H9 (cell line): ENCODE results near the gene B4GALNT4. TPM values are rescaled to one million over a fixed set of nuclear protein-coding genes. Genes with fewer than 3 reads are reported as not detected.

Experiments
- DNase-seq: peaks from one replicate; pipeline ENCODE4 v3.0.0-alpha.2; 2017
- H2AFZ ChIP-seq: one replicate; pipeline ENCODE4 v1.6.1; 2013; ENCODE audit warnings: mild to moderate bottlenecking, low read length, control low read depth, moderate library complexity
- H2AK5ac ChIP-seq: 2 replicates; pipeline ENCODE4 v1.6.1; 2013; ENCODE audit warnings: low read length, control low read depth, mixed read lengths; ENCODE audit not compliant: insufficient read length
- H2BK120ac ChIP-seq: one replicate; pipeline ENCODE4 v1.6.1; 2013; ENCODE audit warnings: low read depth, mild to moderate bottlenecking, low read length, control low read depth, inconsistent platforms; ENCODE audit not compliant: poor library complexity, severe bottlenecking
- H2BK12ac ChIP-seq: 2 replicates; pipeline ENCODE4 v1.6.1; 2013; ENCODE audit warnings: low read length, control low read depth, mixed read lengths, low read depth; ENCODE audit not compliant: insufficient read length
- H2BK15ac ChIP-seq: 2 replicates; pipeline ENCODE4 v1.6.1; 2013; ENCODE audit warnings: low read depth, low read length, control low read depth
- H2BK20ac ChIP-seq: one replicate; pipeline ENCODE4 v1.6.1; 2013; ENCODE audit warnings: low read depth, mild to moderate bottlenecking, low read length, control low read depth, inconsistent platforms; ENCODE audit not compliant: poor library complexity, severe bottlenecking
- H2BK5ac ChIP-seq: 2 replicates; pipeline ENCODE4 v1.6.1; 2013; ENCODE audit warnings: low read length, control low read depth, mixed read lengths; ENCODE audit not compliant: insufficient read length
- H3K14ac ChIP-seq: 2 replicates; pipeline ENCODE4 v1.6.1; 2013; ENCODE audit warnings: low read length, control low read depth; ENCODE audit not compliant: insufficient read depth
- H3K18ac ChIP-seq: 2 replicates; pipeline ENCODE4 v1.6.1; 2013; ENCODE audit warnings: low read depth, mild to moderate bottlenecking, mixed read lengths, low read length, control low read depth; ENCODE audit not compliant: insufficient read length
- H3K23ac ChIP-seq: 2 replicates; pipeline ENCODE4 v1.6.1; 2013; ENCODE audit warnings: low read length, control low read depth, mixed read lengths, low read depth; ENCODE audit not compliant: insufficient read length
- H3K23me2 ChIP-seq: 2 replicates; pipeline ENCODE4 v1.6.1; 2013; ENCODE audit warnings: low read depth, mild to moderate bottlenecking, mixed read lengths, low read length, control low read depth; ENCODE audit not compliant: insufficient read length, poor library complexity, severe bottlenecking
- H3K27ac ChIP-seq: 2 replicates; pipeline ENCODE4 v1.5.1; 2013; ENCODE audit warnings: low read length, control low read depth, mixed read lengths, low read depth; ENCODE audit not compliant: insufficient read length
- H3K27me3 ChIP-seq: 2 replicates; pipeline ENCODE4 v1.6.1; 2013; ENCODE audit warnings: low read length, control low read depth, inconsistent platforms; ENCODE audit not compliant: insufficient read depth
- H3K4ac ChIP-seq: 2 replicates; pipeline ENCODE4 v1.6.1; 2013; ENCODE audit warnings: low read depth, mild to moderate bottlenecking, control low read depth, inconsistent platforms, low read length, moderate library complexity
- H3K4me1 ChIP-seq: 2 replicates; pipeline ENCODE4 v1.6.1; 2013; ENCODE audit warnings: low read length, control low read depth, inconsistent platforms; ENCODE audit not compliant: insufficient read depth
- H3K4me2 ChIP-seq: 2 replicates; pipeline ENCODE4 v1.6.1; 2013; ENCODE audit warnings: low read length, control low read depth, mixed read lengths; ENCODE audit not compliant: insufficient read length, insufficient read depth
- H3K56ac ChIP-seq: 2 replicates; pipeline ENCODE4 v1.6.1; 2013; ENCODE audit warnings: low read depth, mild to moderate bottlenecking, mixed read lengths, low read length, control low read depth; ENCODE audit not compliant: insufficient read length
- H3K79me1 ChIP-seq: 2 replicates; pipeline ENCODE4 v1.6.1; 2013; ENCODE audit warnings: low read depth, mild to moderate bottlenecking, moderate library complexity, low read length, control low read depth, inconsistent platforms; ENCODE audit not compliant: insufficient read depth, poor library complexity, severe bottlenecking
- H3K79me2 ChIP-seq: 2 replicates; pipeline ENCODE4 v1.6.1; 2013; ENCODE audit warnings: low read length, control low read depth, inconsistent platforms; ENCODE audit not compliant: insufficient read depth
- H3K9ac ChIP-seq: 2 replicates; pipeline ENCODE4 v1.6.1; 2013; ENCODE audit warnings: low read length, control low read depth, mixed read lengths; ENCODE audit not compliant: insufficient read length; ENCODE audit errors: extremely low read depth
- H3K9me3 ChIP-seq: one replicate; pipeline ENCODE4 v1.6.1; 2013; ENCODE audit warnings: low read depth, low read length, inconsistent platforms; ENCODE audit not compliant: control insufficient read depth
- H3T11ph ChIP-seq: one replicate; pipeline ENCODE4 v1.6.1; 2013; ENCODE audit warnings: mild to moderate bottlenecking, low read length, control low read depth, inconsistent platforms
- H4K20me1 ChIP-seq: one replicate; pipeline ENCODE4 v1.6.1; 2013; ENCODE audit not compliant: control insufficient read depth, insufficient read length, insufficient read depth
- H4K5ac ChIP-seq: 2 replicates; pipeline ENCODE4 v1.6.1; 2013; ENCODE audit warnings: low read depth, mild to moderate bottlenecking, mixed read lengths, low read length, control low read depth; ENCODE audit not compliant: insufficient read length
- H4K8ac ChIP-seq: replicated peaks from 2 replicates; pipeline ENCODE4 v1.6.1; 2013; ENCODE audit warnings: low read length, control low read depth, mixed read lengths, low read depth; ENCODE audit not compliant: insufficient read length
- H4K91ac ChIP-seq: 2 replicates; pipeline ENCODE4 v1.6.1; 2013; ENCODE audit warnings: low read depth, mild to moderate bottlenecking, moderate library complexity, mixed read lengths, low read length, control low read depth; ENCODE audit not compliant: insufficient read length
- H3K27ac Mint-ChIP-seq, 3 experiments: 2 replicates in 2 of 3; 3 replicates in 1 of 3; pipeline ENCODE4 v1.8.0; 2020 to 2021; ENCODE audit warnings: mixed read lengths in 3 of 3, mild to moderate bottlenecking in 1 of 3, moderate library complexity in 1 of 3
- H3K27me3 Mint-ChIP-seq: 2 replicates; pipeline ENCODE4 v1.8.0; 2021; ENCODE audit warnings: low read depth, mild to moderate bottlenecking, moderate library complexity, mixed read lengths
- H3K36me3 Mint-ChIP-seq, 3 experiments: 2 replicates in 2 of 3; 3 replicates in 1 of 3; pipeline ENCODE4 v1.8.0; 2020 to 2021; ENCODE audit warnings: low read depth in 3 of 3, mixed read lengths in 3 of 3; ENCODE audit not compliant: insufficient read depth in 1 of 3
- H3K4me1 Mint-ChIP-seq, 2 experiments: 2 replicates each; pipeline ENCODE4 v1.8.0; 2020; ENCODE audit warnings: mixed read lengths in 2 of 2
- H3K4me3 Mint-ChIP-seq, 2 experiments: 2 replicates in 1 of 2; 3 replicates in 1 of 2; pipeline ENCODE4 v1.8.0; 2020 to 2021; ENCODE audit warnings: mild to moderate bottlenecking in 2 of 2, mixed read lengths in 2 of 2, moderate library complexity in 1 of 2
- H3K9me3 Mint-ChIP-seq, 2 experiments: 2 replicates in 1 of 2; 3 replicates in 1 of 2; pipeline ENCODE4 v1.8.0; 2020; ENCODE audit warnings: mild to moderate bottlenecking in 2 of 2, mixed read lengths in 2 of 2, moderate library complexity in 1 of 2
- CTCF ChIP-seq: fragments of 200-600 bp; sonication (generic); conservative IDR thresholded peaks from 3 replicates; pipeline ENCODE4 v1.8.0; 2021; ENCODE audit warnings: antibody characterized with exemption, mild to moderate bottlenecking
- WGBS: extraction: QIAGEN DNeasy Blood & Tissue Kit; methylation state at CpG from one replicate; pipeline ENCODE4 v1.1.7; 2013; ENCODE audit warnings: missing lambda C conversion rate, low lambda C conversion rate, mixed read lengths; ENCODE audit not compliant: insufficient read length; ENCODE audit errors: extremely low coverage; 5-methylcytosine and 5-hydroxymethylcytosine counted together
- total RNA-seq: library from RNA; stranded (reverse); gene quantifications from 2 replicates; pipeline ENCODE4 v1.2.1, GENCODE V29; 2021

Gene B4GALNT4
- total RNA-seq, 1 experiment from 2014 or later: 105 TPM

- no peaks in the 10 kb centered on the region; a peak in 1 of 7 replicates for H3K36me3 Mint-ChIP-seq
- no peaks in the 10 kb centered on the region for H3K79me1 ChIP-seq
- no peak for TF ChIP-seq CTCF
- H3K79me2 ChIP-seq: no peaks in the 10 kb centered on the region; the same call in 1 of the 2 replicates
- H3K14ac ChIP-seq: no peak overlapping the region
- no peak overlapping the region for H2BK15ac ChIP-seq
- no peak overlapping the region for H4K91ac ChIP-seq
- H3K4ac ChIP-seq: no peak overlapping the region
- WGBS: no CpG with 5 or more reads among the region's 71 CpGs
- peaks cover 2% of the 10 kb centered on the region; the same call in 1 of the 2 replicates for H3K4me1 ChIP-seq
- H3K18ac ChIP-seq: no peak overlapping the region
- H2BK12ac ChIP-seq: no peak overlapping the region
- no peak overlapping the region for H3K27ac ChIP-seq
- no peak overlapping the region for H3K27ac Mint-ChIP-seq
- H3K27me3 ChIP-seq: no peaks in the 10 kb centered on the region; the same call in 1 of the 2 replicates
- peaks cover 10% of the 10 kb centered on the region for H3K23me2 ChIP-seq
- H3K9me3 Mint-ChIP-seq: no peaks in the 10 kb centered on the region; a peak in 1 of 5 replicates
- peaks cover 11 to 16% of the 10 kb centered on the region in 2 experiments for H3K4me1 Mint-ChIP-seq
- no peak overlapping the region for H4K8ac ChIP-seq
- no peak overlapping the region for H3K23ac ChIP-seq
- H2AFZ ChIP-seq: no peak overlapping the region
- DNase-seq: no peak
- H3K27me3 Mint-ChIP-seq: peaks cover 31% of the 10 kb centered on the region
- no peak overlapping the region for H3K9ac ChIP-seq
- no peak overlapping the region for H3K4me2 ChIP-seq
- H3K56ac ChIP-seq: no peak overlapping the region
- no peaks in the 10 kb centered on the region for H3K9me3 ChIP-seq
- peaks cover 4% of the 10 kb centered on the region for H4K20me1 ChIP-seq
- H2BK120ac ChIP-seq: no peak overlapping the region
- H2BK5ac ChIP-seq: no peak overlapping the region
- H2BK20ac ChIP-seq: no peak overlapping the region
- H2AK5ac ChIP-seq: no peak overlapping the region
- no peak overlapping the region for H4K5ac ChIP-seq
- no peak overlapping the region for H3T11ph ChIP-seq
- H3K4me3 Mint-ChIP-seq: no peak overlapping the region; a peak in 1 of 5 replicates
These were observed 51.0 kb downstream of the B4GALNT4 start for GRCh38 chr11:420054-420910.
